Thoracic aorta (tissue), 2 donors: ENCODE results near the gene ARMC2. TPM values are rescaled to one million over a fixed set of nuclear protein-coding genes. Genes with fewer than 3 reads are reported as not detected.

ENCODE experiments used
- ATAC-seq: fragments of 150-250 bp; one replicate; pipeline ENCODE4 v1.8.0; 2017; ENCODE audit warnings: low read depth; ENCODE audit not compliant: insufficient number of reproducible peaks, low FRiP score
- DNase-seq: peaks from one replicate; pipeline ENCODE4 v3.0.0-alpha.2; 2020; ENCODE audit warnings: low spot score
- H3K27ac ChIP-seq, 2 donors: fragments of 200-600 bp; sonication (generic); 1 replicate in 1 of 2; 2 replicates in 1 of 2; pipeline ENCODE4 v1.5.1; 2016; ENCODE audit warnings: mild to moderate bottlenecking in 2 of 2, moderate library complexity in 2 of 2
- H3K27me3 ChIP-seq: fragments of 200-600 bp; sonication (generic); replicated peaks from 2 replicates; pipeline ENCODE4 v1.6.0; 2016; ENCODE audit warnings: mild to moderate bottlenecking; ENCODE audit not compliant: insufficient read depth
- H3K36me3 ChIP-seq: fragments of 200-600 bp; sonication (generic); one replicate; pipeline ENCODE4 v1.5.1; 2016
- H3K4me1 ChIP-seq, 2 donors: fragments of 200-600 bp; sonication (generic); 1 replicate in 1 of 2; 2 replicates in 1 of 2; pipeline versions ENCODE4 v1.5.1 to v1.6.0; 2016; ENCODE audit warnings: low read depth in 2 of 2, mild to moderate bottlenecking in 1 of 2; ENCODE audit not compliant: control insufficient read depth in 1 of 2
- H3K4me3 ChIP-seq: fragments of 200-600 bp; sonication (generic); 2 replicates; pipeline ENCODE4 v1.5.1; 2016; ENCODE audit warnings: mild to moderate bottlenecking
- H3K9me3 ChIP-seq: fragments of 200-600 bp; sonication (generic); 2 replicates; pipeline ENCODE4 v1.5.1; 2016
- CTCF ChIP-seq: fragments of 200-600 bp; sonication (generic); IDR thresholded peaks from one replicate; pipeline ENCODE4 v1.5.1; 2019; ENCODE audit warnings: antibody characterized with exemption
- total RNA-seq, 2 donors: library from RNA; depleted of rRNA; stranded (reverse); fragments of >200 nt; gene quantifications; one replicate each; pipeline versions ENCODE4 v1.1.0 to v1.2.3, GENCODE V29; 2016

ARMC2 gene
- total RNA-seq, 2 donors from 2014 or later: 11.5 to 22.5 TPM

- Histone ChIP-seq H3K4me1 (peaks cover 14 to 23% of the 10 kb centered on the region in 2 donors), H3K9me3 (no peaks in the 10 kb centered on the region), H3K36me3 (no peaks in the 10 kb centered on the region), H3K4me3 (no peak overlapping the region), H3K27ac (peak overlapping the region; percentile 8 to 20), H3K27me3 (no peaks in the 10 kb centered on the region)
- no peak for ATAC-seq
- no peak for TF ChIP-seq CTCF
- DNase-seq: no peak
Measured at GRCh38 chr6:109013656-109014305, 165.6 kb downstream of the ARMC2 start.

GRCh38 chr6:109014606-109015005 lies 166.4 kb downstream of the ARMC2 start:
- ATAC-seq (no peak), DNase-seq (no peak)
- Histone ChIP-seq H3K4me3 (no peak overlapping the region), H3K9me3 (no peaks in the 10 kb centered on the region), H3K36me3 (no peaks in the 10 kb centered on the region), H3K27me3 (no peaks in the 10 kb centered on the region), H3K4me1 (peaks cover 14 to 23% of the 10 kb centered on the region in 2 donors), H3K27ac (peak overlapping the region in 1 of 2 donors; percentile 20)
- TF ChIP-seq CTCF: no peak

GRCh38 chr6:109015176-109015575 lies 167.0 kb downstream of the ARMC2 start:
- H3K9me3 ChIP-seq: no peaks in the 10 kb centered on the region
- ATAC-seq (no peak), DNase-seq (no peak)
- H3K4me1 ChIP-seq: peaks cover 13 to 23% of the 10 kb centered on the region in 2 donors
- H3K27me3 ChIP-seq: no peaks in the 10 kb centered on the region
- no peak for TF ChIP-seq CTCF
- H3K27ac ChIP-seq: peak overlapping the region in 1 of 2 donors; percentile 20
- H3K4me3 ChIP-seq: no peak overlapping the region
- H3K36me3 ChIP-seq: no peaks in the 10 kb centered on the region

- peaks cover 0 to 26% of the 10 kb centered on the region in 2 donors for H3K4me1 ChIP-seq
- no peak for ATAC-seq
Measured at GRCh38 chr6:109019911-109020310, 171.7 kb downstream of the ARMC2 start.

GRCh38 chr6:109021870-109022269 lies 173.6 kb downstream of the ARMC2 start:
- no peak for TF ChIP-seq CTCF
- H3K9me3 ChIP-seq: no peaks in the 10 kb centered on the region
- ATAC-seq: no peak
- no peak overlapping the region for H3K4me3 ChIP-seq
- no peak overlapping the region for H3K27ac ChIP-seq
- H3K36me3 ChIP-seq: no peaks in the 10 kb centered on the region
- DNase-seq: no peak
- peaks cover 0 to 25% of the 10 kb centered on the region in 2 donors for H3K4me1 ChIP-seq
- H3K27me3 ChIP-seq: no peaks in the 10 kb centered on the region

More at GRCh38 chr6:109019911-109020310, 171.7 kb downstream of the ARMC2 start:
- H3K27ac ChIP-seq: no peak overlapping the region
- H3K36me3 ChIP-seq: no peaks in the 10 kb centered on the region
- no peak overlapping the region for H3K4me3 ChIP-seq
- no peaks in the 10 kb centered on the region for H3K9me3 ChIP-seq
- no peak for DNase-seq
- H3K27me3 ChIP-seq: no peaks in the 10 kb centered on the region
- TF ChIP-seq CTCF: no peak
